ENCODE results near the gene CRPPA. TPM values are rescaled to one million over a fixed set of nuclear protein-coding genes. Genes with fewer than 3 reads are reported as not detected.

CRPPA gene
- total RNA-seq, 1 donor from 2014 or later, result 3.0 TPM

GRCh38 chr7:16409777-16410176, 11.6 kb downstream of the CRPPA start:
- Histone ChIP-seq H3K36me3 (no peaks in the 10 kb centered on the region), H3K9me3 (no peaks in the 10 kb centered on the region), H3K27me3 (ENCODE audit: low read depth) (no peaks in the 10 kb centered on the region), H3K27ac (no peak overlapping the region), H3K4me1 (peaks cover 9% of the 10 kb centered on the region), H3K4me3 (no peak overlapping the region)
- intact Hi-C loops (cut with DNase I), result no loop called here
- no peak for TF ChIP-seq CTCF (IDR thresholded peaks at IDR 0.05)
- peak in 1 of 2 donors; percentile 52 for ATAC-seq
- no peak for DNase-seq

GRCh38 chr7:16404636-16405035, 16.7 kb downstream of the CRPPA start:
- no peak overlapping the region for H3K4me3 ChIP-seq
- H3K36me3 ChIP-seq, result no peaks in the 10 kb centered on the region
- no peaks in the 10 kb centered on the region for H3K27me3 ChIP-seq (ENCODE audit: low read depth)
- ATAC-seq, result peak in 1 of 2 donors; percentile 60
- no peak for DNase-seq
- H3K4me1 ChIP-seq, result no peaks in the 10 kb centered on the region
- TF ChIP-seq CTCF (IDR thresholded peaks at IDR 0.05), result no peak
- intact Hi-C loops (cut with DNase I), result no loop called here
- no peak overlapping the region for H3K27ac ChIP-seq
- H3K9me3 ChIP-seq, result peaks cover 14% of the 10 kb centered on the region

- Histone ChIP-seq H3K27ac (no peak overlapping the region), H3K9me3 (peaks cover 14% of the 10 kb centered on the region), H3K27me3 (ENCODE audit: low read depth) (no peaks in the 10 kb centered on the region), H3K36me3 (no peaks in the 10 kb centered on the region), H3K4me1 (no peaks in the 10 kb centered on the region), H3K4me3 (no peak overlapping the region)
- DNase-seq, result no peak
- no peak for TF ChIP-seq CTCF (IDR thresholded peaks at IDR 0.05)
- intact Hi-C loops (cut with DNase I), result no loop called here
- ATAC-seq, result no peak
These were observed 17.9 kb downstream of the CRPPA start for GRCh38 chr7:16403475-16403874.

GRCh38 chr7:16402940-16403339, 18.4 kb downstream of the CRPPA start:
- intact Hi-C loops (cut with DNase I), result no loop called here
- no peak overlapping the region for H3K27ac ChIP-seq
- DNase-seq, result no peak

GRCh38 chr7:16402091-16402490, 19.2 kb downstream of the CRPPA start:
- intact Hi-C loops (cut with DNase I), result no loop called here
- Histone ChIP-seq H3K4me1 (no peaks in the 10 kb centered on the region), H3K36me3 (no peaks in the 10 kb centered on the region), H3K27me3 (ENCODE audit: low read depth) (no peaks in the 10 kb centered on the region), H3K4me3 (no peak overlapping the region), H3K27ac (no peak overlapping the region), H3K9me3 (peaks cover 14% of the 10 kb centered on the region)
- TF ChIP-seq CTCF (IDR thresholded peaks at IDR 0.05), result no peak
- DNase-seq (no peak), ATAC-seq (no peak)

More at GRCh38 chr7:16402940-16403339, 18.4 kb downstream of the CRPPA start:
- no peaks in the 10 kb centered on the region for H3K36me3 ChIP-seq
- peaks cover 14% of the 10 kb centered on the region for H3K9me3 ChIP-seq
- TF ChIP-seq CTCF (IDR thresholded peaks at IDR 0.05), result no peak
- H3K4me1 ChIP-seq, result no peaks in the 10 kb centered on the region
- H3K4me3 ChIP-seq, result no peak overlapping the region
- no peak for ATAC-seq
- H3K27me3 ChIP-seq (ENCODE audit: low read depth), result no peaks in the 10 kb centered on the region

- intact Hi-C loops (cut with DNase I), result no loop called here
- no peak for TF ChIP-seq CTCF (IDR thresholded peaks at IDR 0.05)
- ATAC-seq (no peak), DNase-seq (no peak)
- no peak overlapping the region for H3K4me3 ChIP-seq
- H3K27ac ChIP-seq, result no peak overlapping the region
- H3K27me3 ChIP-seq (ENCODE audit: low read depth), result no peaks in the 10 kb centered on the region
- peaks cover 14% of the 10 kb centered on the region for H3K9me3 ChIP-seq
- no peaks in the 10 kb centered on the region for H3K4me1 ChIP-seq
- H3K36me3 ChIP-seq, result no peaks in the 10 kb centered on the region
These were observed 20.5 kb downstream of the CRPPA start for GRCh38 chr7:16400893-16401275.
